ENCODE results near the gene RANBP10. TPM values are rescaled to one million over a fixed set of nuclear protein-coding genes. Genes with fewer than 3 reads are reported as not detected.

RANBP10 gene
- total and polyA plus RNA-seq, 8 donors = 16.8 to 45.8 (median 34.5) TPM

DNA sequence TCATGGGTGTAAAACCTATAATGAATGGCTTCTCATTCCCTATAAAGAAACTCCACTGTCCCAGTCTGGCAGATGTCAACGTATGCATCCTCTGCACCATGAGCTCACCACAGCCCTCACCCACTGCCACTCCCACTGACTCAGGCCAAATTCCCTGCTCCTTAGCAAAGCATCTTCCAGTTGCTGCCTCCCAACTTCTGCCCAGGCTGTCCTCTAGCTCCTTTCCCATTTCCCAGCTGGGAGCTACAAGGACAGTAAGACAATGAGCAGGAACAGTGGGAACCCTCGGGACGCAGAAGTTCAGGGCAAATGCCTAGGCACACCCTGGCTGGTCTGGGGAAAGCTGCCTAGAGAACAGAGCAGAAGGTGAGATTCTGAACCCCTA, 26.7 kb upstream of the RANBP10 start:
- ATAC-seq (peak; percentile 18), DNase-seq (no peak)
- Histone ChIP-seq H3K9me3 (no peaks in the 10 kb centered on the region), H3K4me1 (peaks cover 2 to 17% of the 10 kb centered on the region in 2 donors), H3K27ac (peak overlapping the region in 1 of 2 donors; percentile 48), H3K4me3 (peak overlapping the region; percentile 69 to 92), H3K27me3 (no peaks in the 10 kb centered on the region), H3K36me3 (peaks cover 0 to 43% of the 10 kb centered on the region in 2 donors)
- intact Hi-C loops (cut with DNase I) = no loop called here
- TF ChIP-seq, protein P1, sequence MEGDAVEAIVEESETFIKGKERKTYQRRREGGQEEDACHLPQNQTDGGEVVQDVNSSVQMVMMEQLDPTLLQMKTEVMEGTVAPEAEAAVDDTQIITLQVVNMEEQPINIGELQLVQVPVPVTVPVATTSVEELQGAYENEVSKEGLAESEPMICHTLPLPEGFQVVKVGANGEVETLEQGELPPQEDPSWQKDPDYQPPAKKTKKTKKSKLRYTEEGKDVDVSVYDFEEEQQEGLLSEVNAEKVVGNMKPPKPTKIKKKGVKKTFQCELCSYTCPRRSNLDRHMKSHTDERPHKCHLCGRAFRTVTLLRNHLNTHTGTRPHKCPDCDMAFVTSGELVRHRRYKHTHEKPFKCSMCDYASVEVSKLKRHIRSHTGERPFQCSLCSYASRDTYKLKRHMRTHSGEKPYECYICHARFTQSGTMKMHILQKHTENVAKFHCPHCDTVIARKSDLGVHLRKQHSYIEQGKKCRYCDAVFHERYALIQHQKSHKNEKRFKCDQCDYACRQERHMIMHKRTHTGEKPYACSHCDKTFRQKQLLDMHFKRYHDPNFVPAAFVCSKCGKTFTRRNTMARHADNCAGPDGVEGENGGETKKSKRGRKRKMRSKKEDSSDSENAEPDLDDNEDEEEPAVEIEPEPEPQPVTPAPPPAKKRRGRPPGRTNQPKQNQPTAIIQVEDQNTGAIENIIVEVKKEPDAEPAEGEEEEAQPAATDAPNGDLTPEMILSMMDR (IDR thresholded peaks at IDR 0.05) = no peak

GRCh38 chr16:67828651-67829050, 22.3 kb upstream of the RANBP10 start:
- ATAC-seq (no peak), DNase-seq (peak in 1 of 4 donors; percentile 49)
- Histone ChIP-seq H3K27me3 (no peaks in the 10 kb centered on the region), H3K27ac (no peak overlapping the region), H3K4me3 (no peak overlapping the region), H3K9me3 (no peaks in the 10 kb centered on the region), H3K36me3 (peaks cover 0 to 67% of the 10 kb centered on the region in 2 donors), H3K4me1 (peaks cover 2 to 13% of the 10 kb centered on the region in 2 donors)
- TF ChIP-seq, protein P1 (IDR thresholded peaks at IDR 0.05) = no peak
- intact Hi-C loops (cut with DNase I) = loop anchor here in 1 of 2 donors (10.0 kb wide), 1 partner anchor 154 kb away; no protein-coding TSS in a partner anchor

DNA sequence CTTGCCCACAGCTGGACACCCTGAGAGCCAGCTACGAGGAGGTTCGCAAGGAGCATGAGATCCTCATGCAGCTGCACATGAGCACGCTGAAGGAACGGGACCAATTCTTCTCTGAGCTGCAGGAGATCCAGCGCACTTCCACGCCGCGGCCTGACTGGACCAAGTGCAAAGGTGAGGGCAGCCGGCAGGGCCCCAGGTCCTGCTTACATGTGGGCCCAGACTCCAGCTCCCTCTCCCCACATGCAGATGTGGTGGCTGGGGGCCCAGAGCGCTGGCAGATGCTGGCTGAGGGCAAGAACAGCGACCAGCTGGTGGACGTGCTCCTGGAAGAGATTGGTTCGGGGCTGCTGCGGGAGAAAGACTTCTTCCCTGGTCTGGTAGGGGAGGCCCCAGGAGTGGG, 19.5 kb upstream of the RANBP10 start:
- DNase-seq = peak in 1 of 4 donors; percentile 79
- H3K4me3 ChIP-seq = no peak overlapping the region

DNA sequence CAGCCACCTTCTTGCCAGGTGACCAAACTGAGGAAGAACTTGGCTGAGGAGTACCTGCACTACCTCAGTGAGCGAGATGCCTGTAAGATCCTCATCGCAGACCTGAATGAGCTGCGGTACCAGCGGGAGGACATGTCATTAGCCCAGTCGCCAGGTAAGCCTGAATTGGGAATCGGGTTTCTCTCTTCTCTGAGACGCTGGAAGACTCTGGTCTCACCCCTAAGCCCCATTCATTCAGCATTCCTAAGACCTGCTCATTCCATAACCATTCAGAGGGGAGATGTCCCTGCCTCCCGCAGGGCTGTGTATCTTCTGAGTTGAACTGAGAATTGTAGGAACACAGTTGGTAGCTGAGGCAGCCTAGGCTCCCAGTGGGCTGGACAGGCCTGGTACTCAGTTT, 18.8 kb upstream of the RANBP10 start:
- H3K27ac ChIP-seq = no peak overlapping the region
- H3K4me1 ChIP-seq = no peaks in the 10 kb centered on the region
- H3K9me3 ChIP-seq = no peaks in the 10 kb centered on the region
- TF ChIP-seq, protein P1 (IDR thresholded peaks at IDR 0.05) = no peak
- no peaks in the 10 kb centered on the region for H3K27me3 ChIP-seq
- ATAC-seq = no peak
- H3K36me3 ChIP-seq = peaks cover 0 to 45% of the 10 kb centered on the region in 2 donors
- H3K4me3 ChIP-seq = no peak overlapping the region
- DNase-seq = no peak
- intact Hi-C loops (cut with DNase I) = loop anchor here in 1 of 2 donors (10.0 kb wide), 1 partner anchor 150 kb away; no protein-coding TSS in a partner anchor

More for the DNA sequence above, 19.5 kb upstream of the RANBP10 start:
- ATAC-seq = no peak
- Histone ChIP-seq H3K4me1 (no peaks in the 10 kb centered on the region), H3K9me3 (no peaks in the 10 kb centered on the region), H3K27me3 (no peaks in the 10 kb centered on the region), H3K27ac (no peak overlapping the region), H3K36me3 (peaks cover 0 to 53% of the 10 kb centered on the region in 2 donors)
- intact Hi-C loops (cut with DNase I) = loop anchor here in 1 of 2 donors (10.0 kb wide), 1 partner anchor 151 kb away; no protein-coding TSS in a partner anchor
- TF ChIP-seq, protein P1 (IDR thresholded peaks at IDR 0.05) = no peak

DNA sequence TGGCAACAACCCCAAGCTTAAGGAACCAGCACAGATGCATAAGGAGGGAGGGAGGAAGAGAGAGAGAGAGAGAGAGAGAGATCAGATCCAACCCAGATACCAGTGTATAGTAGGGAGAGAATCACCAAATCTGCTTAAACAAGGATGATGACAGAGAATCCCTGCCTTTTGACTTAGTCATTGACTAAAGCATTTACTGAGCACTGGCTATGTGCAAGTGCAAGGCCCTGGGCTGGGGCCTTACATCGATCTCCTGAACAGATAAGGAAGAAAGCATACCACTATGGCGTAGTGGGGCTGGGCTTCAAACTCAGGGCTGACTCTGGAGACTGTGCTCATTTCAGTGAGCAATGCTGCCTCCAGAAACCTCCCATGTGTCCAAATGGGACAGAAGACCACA, 16.2 kb upstream of the RANBP10 start:
- TF ChIP-seq, protein P1 (IDR thresholded peaks at IDR 0.05) = no peak
- no peak overlapping the region for H3K4me3 ChIP-seq
- no peak overlapping the region for H3K27ac ChIP-seq
- DNase-seq (no peak), ATAC-seq (no peak)
- no peaks in the 10 kb centered on the region for H3K27me3 ChIP-seq
- peaks cover 0 to 19% of the 10 kb centered on the region in 2 donors for H3K36me3 ChIP-seq
- intact Hi-C loops (cut with DNase I) = loop anchor here in 1 of 2 donors (10.0 kb wide), 1 partner anchor 148 kb away; no protein-coding TSS in a partner anchor
- no peaks in the 10 kb centered on the region for H3K4me1 ChIP-seq
- no peaks in the 10 kb centered on the region for H3K9me3 ChIP-seq
